ENCODE measurements around the gene WWC2.
"Not testable (repeated sequence)": the region's sequence is repeated elsewhere in the genome, so short reads cannot be mapped to it uniquely, and the experiment has no call there.

Gene WWC2

GRCh38 chr4:183107891-183108459 lies 8.9 kb downstream of the WWC2 start:
- DNase-seq (ENCODE audit: low spot score in 2 of 2) (no peak), ATAC-seq (replicated peaks; ENCODE audit: extremely low read depth, poor library complexity, severe bottlenecking) (no peak)

GRCh38 chr4:183110244-183110643 lies 11.2 kb downstream of the WWC2 start:
- peaks cover 20% of the 10 kb centered on the region for H3K27me3 Mint-ChIP-seq
- no peaks in the 10 kb centered on the region for H3K36me3 Mint-ChIP-seq (ENCODE audit: insufficient read depth)
- DNase-seq (ENCODE audit: low spot score in 2 of 2) (no peak), ATAC-seq (replicated peaks; ENCODE audit: extremely low read depth, poor library complexity, severe bottlenecking) (no peak)
- no peaks in the 10 kb centered on the region for H3K9me3 Mint-ChIP-seq
- no peaks in the 10 kb centered on the region for H3K4me1 Mint-ChIP-seq
- H3K27ac Mint-ChIP-seq (ENCODE audit: low read depth) = no peak overlapping the region
- no peak overlapping the region for H3K4me3 Mint-ChIP-seq

More at GRCh38 chr4:183107891-183108459, 8.9 kb downstream of the WWC2 start:
- Mint-ChIP-seq H3K4me1 (no peaks in the 10 kb centered on the region), H3K36me3 (ENCODE audit: insufficient read depth) (no peaks in the 10 kb centered on the region), H3K27ac (ENCODE audit: low read depth) (no peak overlapping the region), H3K27me3 (peaks cover 15% of the 10 kb centered on the region), H3K4me3 (no peak overlapping the region), H3K9me3 (no peaks in the 10 kb centered on the region)

GRCh38 chr4:183111452-183111885 lies 12.4 kb downstream of the WWC2 start:
- DNase-seq (ENCODE audit: low spot score in 2 of 2) = no peak
- ATAC-seq (replicated peaks; ENCODE audit: extremely low read depth, poor library complexity, severe bottlenecking) = no peak
- Mint-ChIP-seq H3K36me3 (ENCODE audit: insufficient read depth) (no peaks in the 10 kb centered on the region), H3K4me3 (no peak overlapping the region), H3K4me1 (no peaks in the 10 kb centered on the region), H3K27me3 (peaks cover 23% of the 10 kb centered on the region), H3K27ac (ENCODE audit: low read depth) (no peak overlapping the region), H3K9me3 (no peaks in the 10 kb centered on the region)

GRCh38 chr4:183118141-183118540 lies 19.1 kb downstream of the WWC2 start:
- ATAC-seq (replicated peaks; ENCODE audit: extremely low read depth, poor library complexity, severe bottlenecking) = no peak
- Mint-ChIP-seq H3K9me3 (no peaks in the 10 kb centered on the region), H3K27ac (ENCODE audit: low read depth) (no peak overlapping the region), H3K4me1 (no peaks in the 10 kb centered on the region), H3K36me3 (ENCODE audit: insufficient read depth) (no peaks in the 10 kb centered on the region), H3K27me3 (peaks cover 12% of the 10 kb centered on the region), H3K4me3 (no peak overlapping the region)
- no peak for DNase-seq (ENCODE audit: low spot score in 2 of 2)

- H3K4me3 Mint-ChIP-seq = no peak overlapping the region
- no peak for DNase-seq (ENCODE audit: low spot score in 2 of 2)
Observed at GRCh38 chr4:183118585-183118984, 19.5 kb downstream of the WWC2 start.

GRCh38 chr4:183121660-183122059 lies 22.6 kb downstream of the WWC2 start:
- not testable (repeated sequence) for H3K4me3 Mint-ChIP-seq; H3K36me3 Mint-ChIP-seq (ENCODE audit: insufficient read depth); H3K27me3 Mint-ChIP-seq; H3K9me3 Mint-ChIP-seq; H3K4me1 Mint-ChIP-seq; H3K27ac Mint-ChIP-seq (ENCODE audit: low read depth); ATAC-seq (replicated peaks; ENCODE audit: extremely low read depth, poor library complexity, severe bottlenecking); DNase-seq (ENCODE audit: low spot score in 2 of 2)

More at GRCh38 chr4:183118585-183118984, 19.5 kb downstream of the WWC2 start:
- peaks cover 12% of the 10 kb centered on the region for H3K27me3 Mint-ChIP-seq
- H3K9me3 Mint-ChIP-seq = no peaks in the 10 kb centered on the region
- ATAC-seq (replicated peaks; ENCODE audit: extremely low read depth, poor library complexity, severe bottlenecking) = no peak
- no peaks in the 10 kb centered on the region for H3K36me3 Mint-ChIP-seq (ENCODE audit: insufficient read depth)
- no peaks in the 10 kb centered on the region for H3K4me1 Mint-ChIP-seq
- no peak overlapping the region for H3K27ac Mint-ChIP-seq (ENCODE audit: low read depth)

- no peak for DNase-seq (ENCODE audit: low spot score in 2 of 2)
- ATAC-seq (replicated peaks; ENCODE audit: extremely low read depth, poor library complexity, severe bottlenecking) = no peak
- Mint-ChIP-seq H3K36me3 (ENCODE audit: insufficient read depth) (no peaks in the 10 kb centered on the region), H3K27me3 (no peaks in the 10 kb centered on the region), H3K27ac (ENCODE audit: low read depth) (no peak overlapping the region), H3K9me3 (no peaks in the 10 kb centered on the region), H3K4me1 (no peaks in the 10 kb centered on the region), H3K4me3 (no peak overlapping the region)
Observed at GRCh38 chr4:183124228-183124627, 25.2 kb downstream of the WWC2 start.

- Mint-ChIP-seq H3K27ac (ENCODE audit: low read depth) (no peak overlapping the region), H3K4me3 (no peak overlapping the region), H3K36me3 (ENCODE audit: insufficient read depth) (no peaks in the 10 kb centered on the region), H3K4me1 (no peaks in the 10 kb centered on the region), H3K27me3 (no peaks in the 10 kb centered on the region), H3K9me3 (no peaks in the 10 kb centered on the region)
- ATAC-seq (replicated peaks; ENCODE audit: extremely low read depth, poor library complexity, severe bottlenecking) (no peak), DNase-seq (ENCODE audit: low spot score in 2 of 2) (no peak)
Observed at GRCh38 chr4:183124865-183125264, 25.8 kb downstream of the WWC2 start.

GRCh38 chr4:183129125-183129524 lies 30.1 kb downstream of the WWC2 start:
- no peaks in the 10 kb centered on the region for H3K4me1 Mint-ChIP-seq
- DNase-seq (ENCODE audit: low spot score in 2 of 2) (no peak), ATAC-seq (replicated peaks; ENCODE audit: extremely low read depth, poor library complexity, severe bottlenecking) (no peak)
- H3K36me3 Mint-ChIP-seq (ENCODE audit: insufficient read depth) = no peaks in the 10 kb centered on the region
- no peak overlapping the region for H3K27ac Mint-ChIP-seq (ENCODE audit: low read depth)
- peaks cover 9% of the 10 kb centered on the region for H3K27me3 Mint-ChIP-seq
- no peaks in the 10 kb centered on the region for H3K9me3 Mint-ChIP-seq
- H3K4me3 Mint-ChIP-seq = no peak overlapping the region

GRCh38 chr4:183129675-183130074 lies 30.6 kb downstream of the WWC2 start:
- Mint-ChIP-seq H3K4me1 (no peaks in the 10 kb centered on the region), H3K27ac (ENCODE audit: low read depth) (no peak overlapping the region)
- no peak for ATAC-seq (replicated peaks; ENCODE audit: extremely low read depth, poor library complexity, severe bottlenecking)

GRCh38 chr4:183130328-183131155 lies 31.5 kb downstream of the WWC2 start:
- ATAC-seq (replicated peaks; ENCODE audit: extremely low read depth, poor library complexity, severe bottlenecking) (no peak), DNase-seq (ENCODE audit: low spot score in 2 of 2) (no peak)
- Mint-ChIP-seq H3K27me3 (peaks cover 17% of the 10 kb centered on the region), H3K4me3 (no peak overlapping the region), H3K36me3 (ENCODE audit: insufficient read depth) (no peaks in the 10 kb centered on the region), H3K27ac (ENCODE audit: low read depth) (no peak overlapping the region), H3K9me3 (no peaks in the 10 kb centered on the region), H3K4me1 (no peaks in the 10 kb centered on the region)

More at GRCh38 chr4:183129675-183130074, 30.6 kb downstream of the WWC2 start:
- H3K9me3 Mint-ChIP-seq = no peaks in the 10 kb centered on the region
- peaks cover 9% of the 10 kb centered on the region for H3K27me3 Mint-ChIP-seq
- no peaks in the 10 kb centered on the region for H3K36me3 Mint-ChIP-seq (ENCODE audit: insufficient read depth)
- no peak for DNase-seq (ENCODE audit: low spot score in 2 of 2)
- no peak overlapping the region for H3K4me3 Mint-ChIP-seq

- ATAC-seq (replicated peaks; ENCODE audit: extremely low read depth, poor library complexity, severe bottlenecking) (no peak), DNase-seq (ENCODE audit: low spot score in 2 of 2) (no peak)
- H3K9me3 Mint-ChIP-seq = no peaks in the 10 kb centered on the region
- H3K4me3 Mint-ChIP-seq = no peak overlapping the region
- H3K36me3 Mint-ChIP-seq (ENCODE audit: insufficient read depth) = no peaks in the 10 kb centered on the region
- H3K4me1 Mint-ChIP-seq = no peaks in the 10 kb centered on the region
- no peak overlapping the region for H3K27ac Mint-ChIP-seq (ENCODE audit: low read depth)
- peaks cover 25% of the 10 kb centered on the region for H3K27me3 Mint-ChIP-seq
Observed at GRCh38 chr4:183132081-183132480, 33.0 kb downstream of the WWC2 start.

- ATAC-seq (replicated peaks; ENCODE audit: extremely low read depth, poor library complexity, severe bottlenecking) (no peak), DNase-seq (ENCODE audit: low spot score in 2 of 2) (no peak)
- Mint-ChIP-seq H3K27ac (ENCODE audit: low read depth) (no peak overlapping the region), H3K4me3 (no peak overlapping the region), H3K36me3 (ENCODE audit: insufficient read depth) (no peaks in the 10 kb centered on the region), H3K4me1 (no peaks in the 10 kb centered on the region), H3K9me3 (no peaks in the 10 kb centered on the region), H3K27me3 (peaks cover 25% of the 10 kb centered on the region)
Observed at GRCh38 chr4:183132865-183133264, 33.8 kb downstream of the WWC2 start.
